HG03565 (cell line): ENCODE data around the gene SPANXN2.
"Not testable (repeated sequence)": the region's sequence is repeated elsewhere in the genome, so short reads cannot be mapped to it uniquely, and the experiment has no call there.

ENCODE experiments used
- ATAC-seq: cut with Tn5 transposase; IDR thresholded peaks from one replicate; pipeline ENCODE4 v1.9.1; 2021; ENCODE audit warnings: mild to moderate bottlenecking, moderate library complexity; ENCODE audit not compliant: unreplicated experiment

Gene SPANXN2

GRCh38 chrX:143720652-143721051, at the start of gene SPANXN2:
Gene SPANXN2 (minus strand): TSS chrX:143720752. CDS start chrX:143720668, 84 bp downstream.
- not testable (repeated sequence) for ATAC-seq

GRCh38 chrX:143768976-143769375, 48.4 kb upstream of the SPANXN2 start:
- ATAC-seq: no peak

- not testable (repeated sequence) for ATAC-seq
Observed at GRCh38 chrX:143767789-143768188, 47.2 kb upstream of the SPANXN2 start.

GRCh38 chrX:143757887-143758286, 37.3 kb upstream of the SPANXN2 start:
- no peak for ATAC-seq

- ATAC-seq: no peak
Observed at GRCh38 chrX:143757375-143757774, 36.8 kb upstream of the SPANXN2 start.

GRCh38 chrX:143754183-143754582, 33.6 kb upstream of the SPANXN2 start:
- no peak for ATAC-seq

GRCh38 chrX:143733866-143734265, 13.3 kb upstream of the SPANXN2 start:
- no peak for ATAC-seq

- ATAC-seq: no peak
Observed at GRCh38 chrX:143726296-143726695, 5.7 kb upstream of the SPANXN2 start.

- ATAC-seq: no peak
Observed at GRCh38 chrX:143701460-143701859, 19.1 kb downstream of the SPANXN2 start.

- ATAC-seq: no peak
Observed at GRCh38 chrX:143694885-143695284, 25.7 kb downstream of the SPANXN2 start.

GRCh38 chrX:143683486-143683885, 37.1 kb downstream of the SPANXN2 start:
- no peak for ATAC-seq

- ATAC-seq: no peak
Observed at GRCh38 chrX:143674926-143675325, 45.6 kb downstream of the SPANXN2 start.

- ATAC-seq: no peak
Observed at GRCh38 chrX:143669395-143669794, 51.2 kb downstream of the SPANXN2 start.

GRCh38 chrX:143664302-143664701, 56.2 kb downstream of the SPANXN2 start:
- no peak for ATAC-seq

- no peak for ATAC-seq
Observed at GRCh38 chrX:143663755-143664154, 56.8 kb downstream of the SPANXN2 start.
